AG10803 (cell line): Measurements from ENCODE around the gene NIT1.

ENCODE experiments used
- DNase-seq: peaks from one replicate; pipeline ENCODE4 v3.0.0; 2010; ENCODE audit warnings: low read depth
- H3K4me3 ChIP-seq: 2 replicates; pipeline ENCODE4 v1.5.1; 2011; ENCODE audit warnings: mild to moderate bottlenecking, low read length, control low read depth
- TF ChIP-seq, protein P1 (sequence below): conservative IDR thresholded peaks from 2 replicates; pipeline ENCODE4 v1.5.1; 2011; ENCODE audit warnings: mild to moderate bottlenecking, low read length, control low read depth, inconsistent platforms

Gene NIT1

DNA sequence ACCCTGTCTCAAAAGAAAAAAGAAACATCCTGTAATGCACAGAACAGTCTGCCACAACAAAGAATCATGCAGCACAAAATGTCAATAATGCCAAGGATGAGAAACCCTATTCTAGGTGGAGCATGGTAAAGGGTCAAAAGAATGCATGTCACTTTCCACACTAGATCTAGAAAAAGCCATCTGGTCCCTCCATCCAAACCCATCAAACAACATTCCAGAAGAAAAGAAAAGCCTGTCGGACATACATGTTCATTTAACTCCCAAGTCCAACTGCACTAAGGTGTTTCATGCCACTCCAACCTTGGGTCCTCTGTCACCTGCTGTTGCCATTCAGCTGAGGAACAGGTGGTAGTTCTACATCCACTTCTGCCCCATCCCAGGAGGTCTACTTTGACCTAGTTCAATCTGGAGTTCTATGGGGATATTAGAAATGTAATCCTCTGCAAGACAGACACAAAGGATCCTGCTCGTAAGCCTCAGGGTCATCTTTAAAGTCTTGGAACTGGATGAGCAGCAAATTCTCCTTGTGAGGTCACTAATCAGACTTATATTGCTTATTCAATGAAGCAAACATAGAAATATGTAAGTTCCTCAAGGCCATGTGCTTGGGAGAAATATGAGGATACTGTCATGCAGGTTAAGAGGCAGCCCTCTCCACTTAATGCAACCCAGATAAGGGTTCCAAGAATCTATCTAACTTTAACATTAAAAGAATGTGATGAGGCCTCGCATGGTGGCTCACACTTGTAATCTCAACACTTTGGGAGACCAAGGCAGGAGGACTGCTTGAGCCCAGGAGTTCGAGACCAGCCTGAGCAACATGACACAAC, 10.9 kb downstream of the NIT1 start:
- no peak overlapping the region for H3K4me3 ChIP-seq
- TF ChIP-seq, protein P1, sequence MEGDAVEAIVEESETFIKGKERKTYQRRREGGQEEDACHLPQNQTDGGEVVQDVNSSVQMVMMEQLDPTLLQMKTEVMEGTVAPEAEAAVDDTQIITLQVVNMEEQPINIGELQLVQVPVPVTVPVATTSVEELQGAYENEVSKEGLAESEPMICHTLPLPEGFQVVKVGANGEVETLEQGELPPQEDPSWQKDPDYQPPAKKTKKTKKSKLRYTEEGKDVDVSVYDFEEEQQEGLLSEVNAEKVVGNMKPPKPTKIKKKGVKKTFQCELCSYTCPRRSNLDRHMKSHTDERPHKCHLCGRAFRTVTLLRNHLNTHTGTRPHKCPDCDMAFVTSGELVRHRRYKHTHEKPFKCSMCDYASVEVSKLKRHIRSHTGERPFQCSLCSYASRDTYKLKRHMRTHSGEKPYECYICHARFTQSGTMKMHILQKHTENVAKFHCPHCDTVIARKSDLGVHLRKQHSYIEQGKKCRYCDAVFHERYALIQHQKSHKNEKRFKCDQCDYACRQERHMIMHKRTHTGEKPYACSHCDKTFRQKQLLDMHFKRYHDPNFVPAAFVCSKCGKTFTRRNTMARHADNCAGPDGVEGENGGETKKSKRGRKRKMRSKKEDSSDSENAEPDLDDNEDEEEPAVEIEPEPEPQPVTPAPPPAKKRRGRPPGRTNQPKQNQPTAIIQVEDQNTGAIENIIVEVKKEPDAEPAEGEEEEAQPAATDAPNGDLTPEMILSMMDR: no peak
- DNase-seq: no peak

DNA sequence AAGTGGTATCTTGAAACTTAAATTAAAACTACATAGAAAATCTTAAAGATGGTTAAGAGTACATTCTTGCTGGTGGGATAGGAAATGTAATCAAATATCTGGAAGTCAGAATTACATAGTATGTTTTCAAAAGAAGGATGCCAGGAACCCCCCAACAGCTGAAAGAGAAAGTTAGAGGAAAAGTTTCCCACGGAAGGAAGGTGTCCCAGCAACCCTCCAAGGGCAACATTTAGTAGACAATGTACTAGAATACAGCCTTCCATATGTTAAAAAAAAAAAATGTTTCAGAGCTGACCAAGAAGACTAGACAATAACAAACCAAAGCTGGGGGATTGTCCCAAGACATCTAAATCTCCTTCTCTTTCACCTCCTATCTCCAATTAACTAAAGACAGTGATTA, 12.4 kb downstream of the NIT1 start:
- H3K4me3 ChIP-seq: no peak overlapping the region
- TF ChIP-seq, protein P1: no peak
- DNase-seq: no peak

GRCh38 chr1:161131523-161132409, 13.9 kb downstream of the NIT1 start:
- peak overlapping the region; percentile 97 for H3K4me3 ChIP-seq
- TF ChIP-seq, protein P1: no peak
- DNase-seq: peak; percentile 29

DNA sequence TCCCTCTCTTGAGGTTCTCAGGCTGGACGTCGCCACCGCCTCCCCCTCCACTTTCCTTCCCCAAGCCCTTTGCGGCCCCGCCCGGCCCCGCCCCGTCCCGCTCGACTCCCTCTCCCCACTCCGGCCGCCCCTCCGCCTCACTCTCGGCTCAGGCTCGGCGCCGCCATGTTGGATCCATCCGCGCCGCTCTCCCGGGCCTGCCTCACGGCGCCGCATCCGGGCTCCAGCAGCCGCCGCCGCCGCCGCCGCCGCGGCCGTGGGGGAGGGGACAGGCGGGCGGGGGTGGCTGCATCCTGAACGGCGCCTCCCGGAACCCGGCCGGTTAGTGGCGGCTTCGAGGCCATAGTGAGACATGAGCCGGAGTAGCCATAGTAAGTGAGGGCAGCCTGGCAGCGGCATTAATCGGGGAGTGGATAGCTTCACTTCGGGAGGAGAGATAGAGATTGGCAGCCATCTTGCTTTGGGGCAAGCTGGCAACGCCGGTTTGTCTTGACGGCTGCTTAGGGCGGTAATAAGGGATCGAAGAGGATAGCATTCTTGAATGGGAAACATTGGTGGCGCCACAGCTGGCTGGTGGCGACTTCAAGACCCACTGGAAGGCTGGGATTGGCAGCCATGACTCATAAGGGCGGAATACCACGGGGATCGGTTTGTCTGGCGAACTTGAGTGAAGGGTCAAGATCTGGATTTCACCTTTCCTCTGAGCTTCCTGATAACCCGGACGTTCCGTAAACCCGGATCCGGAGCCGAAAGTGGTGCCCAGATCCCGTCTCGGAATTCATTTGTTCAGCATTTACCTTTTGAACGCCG, 14.7 kb downstream of the NIT1 start, which contains the start of gene DEDD:
DEDD (minus strand) TSS at position 258 of the 810 bp plus-strand sequence. CDS start 8,205 bp downstream, outside the sequence.
- H3K4me3 ChIP-seq: peak within 1 kb of the TSS; percentile 97
- TF ChIP-seq, protein P1: peak; percentile 18
- peak; percentile 98 for DNase-seq

GRCh38 chr1:161133220-161133740, 15.4 kb downstream of the NIT1 start:
- TF ChIP-seq, protein P1: no peak
- DNase-seq: no peak
- H3K4me3 ChIP-seq: peak overlapping the region; percentile 97

GRCh38 chr1:161137881-161138280, 20.0 kb downstream of the NIT1 start:
- DNase-seq: no peak
- no peak overlapping the region for H3K4me3 ChIP-seq
- TF ChIP-seq, protein P1: no peak
